HCT116 (cell line): ENCODE measurements around the gene TAB3. TPM values are rescaled to one million over a fixed set of nuclear protein-coding genes. Genes with fewer than 3 reads are reported as not detected.
A peak's percentile ranks its signal among the peaks of the same experiment; 100 is the strongest.

ENCODE experiments used
- ATAC-seq: fragments of 200-7000 bp; cut with Tn5 transposase; 2 replicates; pipeline ENCODE4 v1.9.1; 2020; ENCODE audit warnings: mild to moderate bottlenecking, moderate library complexity
- BruUV-seq: library from RNA; stranded (reverse); fragments of 400-500 nt; replicated peaks from 2 replicates; lab custom pipeline; 2021; lab: Mats Ljungman, UMichigan
- CTCF ChIA-PET: fragments of 300-600 bp; sonication (Branson Sonifier 250); formaldehyde crosslinking; loops from one replicate; lab custom pipeline; 2021; ENCODE audit warnings: antibody characterized with exemption; lab: Charles Lee
- POLR2A ChIA-PET: fragments of 300-600, 350-600 bp; sonication (Branson Sonifier 250); formaldehyde crosslinking; loops from one replicate; lab custom pipeline; 2021; ENCODE audit warnings: antibody characterized with exemption; lab: Charles Lee
- RAD21 ChIA-PET, 2 experiments: fragments of 300-600 bp; sonication (Branson Sonifier 250); formaldehyde crosslinking; loops; one replicate each; lab custom pipeline; 2023; ENCODE audit warnings: low total read pairs in 2 of 2; ENCODE audit not compliant: uncharacterized antibody in 2 of 2, unreplicated experiment in 2 of 2, low non-redundant PET in 1 of 2; lab: Charles Lee
- DNase-seq: peaks from one replicate; pipeline ENCODE4 v3.0.0-alpha.2; 2010; ENCODE audit warnings: low read depth, low spot score
- H2AFZ ChIP-seq: fragments of 200-600 bp; shearing (Covaris generic), sonication (generic); 2 replicates; pipeline ENCODE4 v1.6.1; 2017; ENCODE audit warnings: low read depth, mixed run types, mixed read lengths, antibody characterized with exemption, low read length; ENCODE audit not compliant: poor library complexity, severe bottlenecking
- H3K27ac ChIP-seq: 2 replicates; pipeline ENCODE4 v1.5.1; 2012; ENCODE audit warnings: low read depth, low read length
- H3K27me3 ChIP-seq: fragments of 200-600 bp; sonication (generic); 2 replicates; pipeline ENCODE4 v1.6.1; 2016; ENCODE audit warnings: mixed run types, low read length, mixed read lengths; ENCODE audit not compliant: insufficient read depth
- H3K36me3 ChIP-seq, 2 experiments: fragments of 200-500 bp in 1 of 2; fragments of 200-600 bp in 1 of 2; sonication (Bioruptor generic) in 1 of 2; sonication (generic) in 1 of 2; 2 replicates each; pipeline versions ENCODE4 v1.5.1 to v1.6.1; 2014 to 2016; ENCODE audit warnings: low read length in 2 of 2, inconsistent platforms in 1 of 2, mixed read lengths in 1 of 2, mixed run types in 1 of 2; ENCODE audit not compliant: insufficient read depth in 2 of 2, control insufficient read depth in 1 of 2
- H3K4me1 ChIP-seq, 2 experiments: fragments of 200-600 bp in 1 of 2; sonication (generic) in 1 of 2; 2 replicates each; pipeline versions ENCODE4 v1.5.1 to v1.6.1; 2012 to 2017; ENCODE audit warnings: low read length in 2 of 2, inconsistent platforms in 1 of 2, mild to moderate bottlenecking in 1 of 2, mixed read lengths in 1 of 2, mixed run types in 1 of 2, moderate library complexity in 1 of 2; ENCODE audit not compliant: insufficient read depth in 2 of 2, control insufficient read depth in 1 of 2
- H3K4me2 ChIP-seq: fragments of 200-600 bp; sonication (generic); 2 replicates; pipeline ENCODE4 v1.6.1; 2017; ENCODE audit warnings: mixed run types, low read length, mixed read lengths
- H3K4me3 ChIP-seq, 2 experiments: fragments of 200-600 bp in 1 of 2; sonication (generic) in 1 of 2; replicated peaks in 1 of 2; 2 replicates each; pipeline ENCODE4 v1.5.1; 2011 to 2016; ENCODE audit warnings: low read length in 2 of 2, control low read depth in 1 of 2, low read depth in 1 of 2, mild to moderate bottlenecking in 1 of 2, mixed read lengths in 1 of 2, mixed run types in 1 of 2
- H3K79me2 ChIP-seq: fragments of 200-600 bp; sonication (generic); 2 replicates; pipeline ENCODE4 v1.6.1; 2017; ENCODE audit warnings: mild to moderate bottlenecking, mixed run types, low read length, moderate library complexity, mixed read lengths; ENCODE audit not compliant: insufficient read depth
- H3K9ac ChIP-seq: fragments of 200-600 bp; sonication (generic); 2 replicates; pipeline ENCODE4 v1.6.1; 2016; ENCODE audit warnings: low read length, mixed read lengths
- H3K9me2 ChIP-seq: fragments of 200-600 bp; sonication (generic), shearing (Covaris generic); 2 replicates; pipeline ENCODE4 v1.6.1; 2017; ENCODE audit warnings: mixed run types, mild to moderate bottlenecking, moderate library complexity; ENCODE audit not compliant: insufficient read depth
- H3K9me3 ChIP-seq, 2 experiments: fragments of 200-500 bp in 1 of 2; fragments of 200-600 bp in 1 of 2; sonication (Bioruptor generic) in 1 of 2; sonication (generic) in 1 of 2; 2 replicates each; pipeline ENCODE4 v1.6.1; 2014 to 2017; ENCODE audit warnings: low read length in 2 of 2, mixed read lengths in 2 of 2, inconsistent platforms in 1 of 2, low read depth in 1 of 2, mild to moderate bottlenecking in 1 of 2, mixed run types in 1 of 2, moderate library complexity in 1 of 2; ENCODE audit not compliant: control insufficient read depth in 1 of 2, insufficient read depth in 1 of 2
- H4K20me1 ChIP-seq: fragments of 200-600 bp; sonication (generic), shearing (Covaris generic); 2 replicates; pipeline ENCODE4 v1.6.1; 2017; ENCODE audit warnings: mixed run types, mild to moderate bottlenecking, moderate library complexity; ENCODE audit not compliant: insufficient read depth
- ATF3 ChIP-seq: IDR thresholded peaks from 2 replicates; pipeline ENCODE4 v1.6.1; 2012
- CEBPB ChIP-seq: IDR thresholded peaks from 2 replicates; pipeline ENCODE4 v1.6.1; 2012; ENCODE audit warnings: low read depth
- FOSL1 ChIP-seq: IDR thresholded peaks from 2 replicates; pipeline ENCODE4 v1.6.1; 2012; ENCODE audit warnings: low read depth
- JUND ChIP-seq: IDR thresholded peaks from 2 replicates; pipeline ENCODE4 v1.6.1; 2012
- TCF7L2 ChIP-seq: IDR thresholded peaks from 2 replicates; pipeline ENCODE4 v1.7.0; 2011; ENCODE audit warnings: borderline replicate concordance, inconsistent platforms; ENCODE audit not compliant: insufficient read depth, insufficient read length; ENCODE audit errors: extremely low read depth
- YY1 ChIP-seq: IDR thresholded peaks from 2 replicates; pipeline ENCODE4 v1.6.1; 2011; ENCODE audit warnings: low read length, low read depth, moderate library complexity, mild to moderate bottlenecking; ENCODE audit not compliant: insufficient replicate concordance; ENCODE audit errors: extremely low read depth
- ZNF274 ChIP-seq: fragments of 200-500 bp; sonication (Bioruptor generic); IDR thresholded peaks from 2 replicates; pipeline ENCODE4 v1.6.1; 2014; ENCODE audit warnings: mild to moderate bottlenecking, low read depth, low read length, inconsistent platforms
- intact Hi-C: fragments of 100-400 bp; cut with micrococcal nuclease; formaldehyde crosslinking; loops from 2 replicates; pipeline ENCODE4 v1.10.0; 2022
- total RNA-seq: library from RNA; stranded (reverse); gene quantifications from one replicate; pipeline ENCODE4 v1.2.1, GENCODE V29; 2021; ENCODE audit not compliant: unreplicated experiment

TAB3 gene
- total RNA-seq, 1 experiment from 2014 or later, result 11.2 TPM

- Histone ChIP-seq H3K4me2 (no peak overlapping the region), H3K9me3 (no peaks in the 10 kb centered on the region), H2AFZ (no peak overlapping the region), H3K9ac (no peak overlapping the region), H3K79me2 (no peaks in the 10 kb centered on the region), H3K27ac (no peak overlapping the region), H3K4me3 (no peak overlapping the region), H3K9me2 (no peaks in the 10 kb centered on the region), H3K36me3 (no peaks in the 10 kb centered on the region), H3K27me3 (no peaks in the 10 kb centered on the region), H4K20me1 (no peaks in the 10 kb centered on the region), H3K4me1 (peaks cover 0 to 6% of the 10 kb centered on the region in 2 experiments; a peak in 1 of 4 replicates)
- no TSS peak for BruUV-seq
- DNase-seq (no peak), ATAC-seq (no peak)
- intact Hi-C loops, result no loop called here
- TF ChIP-seq ZNF274 (no peak), ATF3 (no peak), CEBPB (no peak), TCF7L2 (no peak)
- ChIA-PET CTCF (no interaction called here), POLR2A (no interaction called here), RAD21 (no interaction called here)
Observed at GRCh38 chrX:30787012-30787411, 102.0 kb downstream of the TAB3 start.

- TF ChIP-seq JUND, result peak; percentile 34; the same call in 1 of the 2 replicates
- no peak for TF ChIP-seq YY1
- peak; percentile 54 for TF ChIP-seq FOSL1
- no peaks in the 10 kb centered on the region for H3K36me3 ChIP-seq
- no peaks in the 10 kb centered on the region for H3K27me3 ChIP-seq
- ATAC-seq (peak; percentile 38; the same call in 1 of the 2 replicates), DNase-seq (no peak)
- no peaks in the 10 kb centered on the region for H3K9me3 ChIP-seq
- no peaks in the 10 kb centered on the region for H3K79me2 ChIP-seq
- H4K20me1 ChIP-seq, result no peaks in the 10 kb centered on the region
- H2AFZ ChIP-seq, result no peak overlapping the region
- H3K4me1 ChIP-seq, result peaks cover 0 to 6% of the 10 kb centered on the region in 2 experiments; a peak in 1 of 4 replicates
- no peak overlapping the region for H3K4me3 ChIP-seq
- no peak overlapping the region for H3K27ac ChIP-seq
- ChIA-PET RAD21 (no interaction called here), CTCF (no interaction called here), POLR2A (no interaction called here)
- no peaks in the 10 kb centered on the region for H3K9me2 ChIP-seq
- intact Hi-C loops, result no loop called here
- H3K4me2 ChIP-seq, result no peak overlapping the region
- no TSS peak for BruUV-seq
- H3K9ac ChIP-seq, result no peak overlapping the region
Observed at GRCh38 chrX:30786374-30786773, 102.7 kb downstream of the TAB3 start.
